ENCODE results near the gene OR8B8.

DNA sequence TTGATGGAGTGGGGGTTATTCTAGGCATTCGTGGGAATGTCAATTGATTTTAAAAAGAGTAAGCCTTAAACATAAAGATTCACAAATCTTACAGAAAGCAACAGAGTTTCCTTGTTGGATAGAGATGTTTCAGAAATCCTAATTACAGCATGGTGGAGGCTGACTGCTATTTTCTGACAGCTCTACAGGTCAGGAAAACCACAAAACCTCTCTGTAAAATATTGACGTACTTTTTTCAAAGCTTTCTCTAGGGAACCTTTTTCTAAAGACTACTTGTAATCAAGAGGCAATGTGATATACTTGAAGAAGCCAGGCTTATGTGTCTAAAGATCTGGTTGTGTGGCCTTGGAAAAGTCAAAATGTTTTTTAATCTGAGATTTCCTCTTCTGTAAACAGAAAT is 9.1 kb upstream of the OR8B8 start:
- TF ChIP-seq, protein P1, sequence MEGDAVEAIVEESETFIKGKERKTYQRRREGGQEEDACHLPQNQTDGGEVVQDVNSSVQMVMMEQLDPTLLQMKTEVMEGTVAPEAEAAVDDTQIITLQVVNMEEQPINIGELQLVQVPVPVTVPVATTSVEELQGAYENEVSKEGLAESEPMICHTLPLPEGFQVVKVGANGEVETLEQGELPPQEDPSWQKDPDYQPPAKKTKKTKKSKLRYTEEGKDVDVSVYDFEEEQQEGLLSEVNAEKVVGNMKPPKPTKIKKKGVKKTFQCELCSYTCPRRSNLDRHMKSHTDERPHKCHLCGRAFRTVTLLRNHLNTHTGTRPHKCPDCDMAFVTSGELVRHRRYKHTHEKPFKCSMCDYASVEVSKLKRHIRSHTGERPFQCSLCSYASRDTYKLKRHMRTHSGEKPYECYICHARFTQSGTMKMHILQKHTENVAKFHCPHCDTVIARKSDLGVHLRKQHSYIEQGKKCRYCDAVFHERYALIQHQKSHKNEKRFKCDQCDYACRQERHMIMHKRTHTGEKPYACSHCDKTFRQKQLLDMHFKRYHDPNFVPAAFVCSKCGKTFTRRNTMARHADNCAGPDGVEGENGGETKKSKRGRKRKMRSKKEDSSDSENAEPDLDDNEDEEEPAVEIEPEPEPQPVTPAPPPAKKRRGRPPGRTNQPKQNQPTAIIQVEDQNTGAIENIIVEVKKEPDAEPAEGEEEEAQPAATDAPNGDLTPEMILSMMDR (IDR thresholded peaks at IDR 0.05), result no peak
- TF ChIP-seq POLR2A (IDR thresholded peaks at IDR 0.05), result no peak
- no peak for TF ChIP-seq POLR2AphosphoS5 (IDR thresholded peaks at IDR 0.05)

Measured in stomach (tissue), 4 donors.